ENCODE data around the gene CREBBP.

CREBBP gene

GRCh38 chr16:3752984-3753383, 127.5 kb downstream of the CREBBP start:
- no peak overlapping the region for H4K8ac ChIP-seq (ENCODE audit: low read depth, low read length)
- H3K4ac ChIP-seq (ENCODE audit: low read depth, low read length): no peak overlapping the region
- no CpG with 5 or more reads among the region's 15 CpGs for WGBS (ENCODE audit: extremely low coverage, insufficient coverage, insufficient read length)
- peaks cover 32 to 47% of the 10 kb centered on the region in 2 experiments for H3K36me3 ChIP-seq (ENCODE audit: control insufficient read depth in 1 of 2, insufficient read depth in 2 of 2, low read length in 2 of 2)
- H3K4me3 ChIP-seq (ENCODE audit: low read depth, low read length): no peak overlapping the region
- no peak overlapping the region for H3K18ac ChIP-seq (ENCODE audit: low read length)
- no peak overlapping the region for H2BK120ac ChIP-seq (ENCODE audit: insufficient read depth, low read length, poor library complexity)
- no peak overlapping the region for H3K4me2 ChIP-seq (ENCODE audit: low read length)
- no peak for DNase-seq
- no peaks in the 10 kb centered on the region for H3K4me1 ChIP-seq (ENCODE audit: control insufficient read depth in 1 of 2, insufficient read depth in 2 of 2, low read length in 2 of 2)
- no peak overlapping the region for H3K23ac ChIP-seq (ENCODE audit: low read length)
- no peak overlapping the region for H4K91ac ChIP-seq (ENCODE audit: low read depth, low read length)
- H2BK5ac ChIP-seq (ENCODE audit: low read depth, low read length, poor library complexity): no peak overlapping the region
- no peaks in the 10 kb centered on the region for H3K27me3 ChIP-seq (ENCODE audit: insufficient read depth, low read length)
- no peak overlapping the region for H4K12ac ChIP-seq (ENCODE audit: low read depth, low read length)
- no peaks in the 10 kb centered on the region for H3K9me3 ChIP-seq (ENCODE audit: insufficient read depth, low read depth, low read length)
- H3K27ac ChIP-seq (ENCODE audit: low read depth, low read length): no peak overlapping the region
- no peak overlapping the region for H3K14ac ChIP-seq (ENCODE audit: low read length)
- H2AFZ ChIP-seq (ENCODE audit: insufficient read depth, low read length, poor library complexity): no peak overlapping the region
- H2BK12ac ChIP-seq (ENCODE audit: low read length): no peak overlapping the region
- no peak overlapping the region for H3K9ac ChIP-seq (ENCODE audit: low read length)
- no peaks in the 10 kb centered on the region for H3K79me2 ChIP-seq (ENCODE audit: control insufficient read depth, insufficient read depth, low read length, poor library complexity)
- no peaks in the 10 kb centered on the region for H3K79me1 ChIP-seq (ENCODE audit: low read length)
- no peak overlapping the region for H2AK5ac ChIP-seq (ENCODE audit: low read length)

GRCh38 chr16:3751878-3752277, 128.6 kb downstream of the CREBBP start:
- Histone ChIP-seq H3K4me3 (ENCODE audit: low read depth, low read length) (no peak overlapping the region), H3K23ac (ENCODE audit: low read length) (no peak overlapping the region), H4K8ac (ENCODE audit: low read depth, low read length) (no peak overlapping the region), H3K18ac (ENCODE audit: low read length) (no peak overlapping the region), H3K9ac (ENCODE audit: low read length) (no peak overlapping the region), H3K4me2 (ENCODE audit: low read length) (no peak overlapping the region), H2BK120ac (ENCODE audit: insufficient read depth, low read length, poor library complexity) (no peak overlapping the region), H2AK5ac (ENCODE audit: low read length) (no peak overlapping the region), H3K27me3 (ENCODE audit: insufficient read depth, low read length) (no peaks in the 10 kb centered on the region), H2BK5ac (ENCODE audit: low read depth, low read length, poor library complexity) (no peak overlapping the region), H3K27ac (ENCODE audit: low read depth, low read length) (no peak overlapping the region), H3K36me3 (ENCODE audit: control insufficient read depth in 1 of 2, insufficient read depth in 2 of 2, low read length in 2 of 2) (peaks cover 28 to 44% of the 10 kb centered on the region in 2 experiments), H3K79me1 (ENCODE audit: low read length) (no peaks in the 10 kb centered on the region), H4K12ac (ENCODE audit: low read depth, low read length) (no peak overlapping the region), H3K9me3 (ENCODE audit: insufficient read depth, low read depth, low read length) (no peaks in the 10 kb centered on the region), H2BK12ac (ENCODE audit: low read length) (no peak overlapping the region), H3K4me1 (ENCODE audit: control insufficient read depth in 1 of 2, insufficient read depth in 2 of 2, low read length in 2 of 2) (no peaks in the 10 kb centered on the region), H3K14ac (ENCODE audit: low read length) (no peak overlapping the region), H4K91ac (ENCODE audit: low read depth, low read length) (no peak overlapping the region), H2AFZ (ENCODE audit: insufficient read depth, low read length, poor library complexity) (no peak overlapping the region), H3K79me2 (ENCODE audit: control insufficient read depth, insufficient read depth, low read length, poor library complexity) (no peaks in the 10 kb centered on the region), H3K4ac (ENCODE audit: low read depth, low read length) (no peak overlapping the region)
- WGBS (ENCODE audit: extremely low coverage, insufficient coverage, insufficient read length): no CpG with 5 or more reads among the region's 8 CpGs
- no peak for DNase-seq

GRCh38 chr16:3748307-3748706, 132.2 kb downstream of the CREBBP start:
- peaks cover 43 to 55% of the 10 kb centered on the region in 2 experiments for H3K36me3 ChIP-seq (ENCODE audit: control insufficient read depth in 1 of 2, insufficient read depth in 2 of 2, low read length in 2 of 2)
- no peak overlapping the region for H3K4ac ChIP-seq (ENCODE audit: low read depth, low read length)
- H3K27ac ChIP-seq (ENCODE audit: low read depth, low read length): no peak overlapping the region
- no peak overlapping the region for H2BK5ac ChIP-seq (ENCODE audit: low read depth, low read length, poor library complexity)
- H3K9me3 ChIP-seq (ENCODE audit: insufficient read depth, low read depth, low read length): no peaks in the 10 kb centered on the region
- no peak overlapping the region for H4K12ac ChIP-seq (ENCODE audit: low read depth, low read length)
- no peak overlapping the region for H3K4me3 ChIP-seq (ENCODE audit: low read depth, low read length)
- no peak overlapping the region for H2BK120ac ChIP-seq (ENCODE audit: insufficient read depth, low read length, poor library complexity)
- H3K79me2 ChIP-seq (ENCODE audit: control insufficient read depth, insufficient read depth, low read length, poor library complexity): no peaks in the 10 kb centered on the region
- no peak overlapping the region for H2AK5ac ChIP-seq (ENCODE audit: low read length)
- H4K91ac ChIP-seq (ENCODE audit: low read depth, low read length): no peak overlapping the region
- no peak overlapping the region for H4K8ac ChIP-seq (ENCODE audit: low read depth, low read length)
- no peak overlapping the region for H2BK12ac ChIP-seq (ENCODE audit: low read length)
- no CpG with 5 or more reads among the region's 5 CpGs for WGBS (ENCODE audit: extremely low coverage, insufficient coverage, insufficient read length)
- H3K18ac ChIP-seq (ENCODE audit: low read length): no peak overlapping the region
- no peak overlapping the region for H3K23ac ChIP-seq (ENCODE audit: low read length)
- peaks cover 0 to 4% of the 10 kb centered on the region in 2 experiments for H3K4me1 ChIP-seq (ENCODE audit: control insufficient read depth in 1 of 2, insufficient read depth in 2 of 2, low read length in 2 of 2)
- H3K9ac ChIP-seq (ENCODE audit: low read length): no peak overlapping the region
- H3K14ac ChIP-seq (ENCODE audit: low read length): no peak overlapping the region
- H3K4me2 ChIP-seq (ENCODE audit: low read length): no peak overlapping the region
- DNase-seq: peak in 1 of 2 donors; percentile 7
- H3K79me1 ChIP-seq (ENCODE audit: low read length): no peaks in the 10 kb centered on the region
- H2AFZ ChIP-seq (ENCODE audit: insufficient read depth, low read length, poor library complexity): no peak overlapping the region
- no peaks in the 10 kb centered on the region for H3K27me3 ChIP-seq (ENCODE audit: insufficient read depth, low read length)

GRCh38 chr16:3745751-3746355, 134.7 kb downstream of the CREBBP start:
- Histone ChIP-seq H2BK5ac (ENCODE audit: low read depth, low read length, poor library complexity) (no peak overlapping the region), H3K4me1 (ENCODE audit: control insufficient read depth in 1 of 2, insufficient read depth in 2 of 2, low read length in 2 of 2) (peaks cover 0 to 4% of the 10 kb centered on the region in 2 experiments), H2BK12ac (ENCODE audit: low read length) (no peak overlapping the region), H2AK5ac (ENCODE audit: low read length) (no peak overlapping the region), H3K4ac (ENCODE audit: low read depth, low read length) (no peak overlapping the region), H3K27ac (ENCODE audit: low read depth, low read length) (no peak overlapping the region), H3K27me3 (ENCODE audit: insufficient read depth, low read length) (no peaks in the 10 kb centered on the region), H2AFZ (ENCODE audit: insufficient read depth, low read length, poor library complexity) (no peak overlapping the region), H2BK120ac (ENCODE audit: insufficient read depth, low read length, poor library complexity) (no peak overlapping the region), H3K9ac (ENCODE audit: low read length) (no peak overlapping the region), H4K91ac (ENCODE audit: low read depth, low read length) (no peak overlapping the region), H3K79me1 (ENCODE audit: low read length) (no peaks in the 10 kb centered on the region), H3K4me3 (ENCODE audit: low read depth, low read length) (no peak overlapping the region), H3K36me3 (ENCODE audit: control insufficient read depth in 1 of 2, insufficient read depth in 2 of 2, low read length in 2 of 2) (peaks cover 47 to 58% of the 10 kb centered on the region in 2 experiments), H3K14ac (ENCODE audit: low read length) (no peak overlapping the region), H4K8ac (ENCODE audit: low read depth, low read length) (no peak overlapping the region), H3K18ac (ENCODE audit: low read length) (no peak overlapping the region), H3K4me2 (ENCODE audit: low read length) (no peak overlapping the region), H3K23ac (ENCODE audit: low read length) (peak overlapping the region; percentile 83), H3K79me2 (ENCODE audit: control insufficient read depth, insufficient read depth, low read length, poor library complexity) (no peaks in the 10 kb centered on the region), H3K9me3 (ENCODE audit: insufficient read depth, low read depth, low read length) (no peaks in the 10 kb centered on the region), H4K12ac (ENCODE audit: low read depth, low read length) (no peak overlapping the region)
- WGBS (ENCODE audit: extremely low coverage, insufficient coverage, insufficient read length): no CpG with 5 or more reads among the region's 13 CpGs
- DNase-seq: no peak
